GM12878 (cell line): ENCODE data around the gene PIM2. TPM values are rescaled to one million over a fixed set of nuclear protein-coding genes. Genes with fewer than 3 reads are reported as not detected.

Source experiments
- ATAC-seq: fragments of 200-7000 bp; cut with Tn5 transposase; 3 replicates; pipeline ENCODE4 v1.9.1; 2020; ENCODE audit warnings: mild to moderate bottlenecking, moderate library complexity
- BruUV-seq: library from RNA; stranded (reverse); fragments of 400-500 nt; replicated peaks from 2 replicates; lab custom pipeline; 2021; lab: Mats Ljungman, UMichigan
- CTCF ChIA-PET: fragments of 300-600 bp; sonication (Branson Sonifier 250); formaldehyde crosslinking; extraction: SDS; loops from one replicate; lab custom pipeline; 2021; ENCODE audit warnings: inconsistent platforms; lab: Yijun Ruan, JAX
- POLR2A ChIA-PET: fragments of 350-600 bp; formaldehyde crosslinking; extraction: SDS; loops from one replicate; lab custom pipeline; 2021; ENCODE audit warnings: inconsistent platforms; lab: Charles Lee
- RAD21 ChIA-PET: fragments of 300-600 bp; sonication (Branson Sonifier 250); formaldehyde crosslinking; loops from one replicate; lab custom pipeline; 2023; ENCODE audit warnings: antibody characterized with exemption; ENCODE audit not compliant: unreplicated experiment; lab: Charles Lee
- SMC1A ChIA-PET: fragments of 300-600 bp; sonication (Branson Sonifier 250); formaldehyde crosslinking; loops from one replicate; lab custom pipeline; 2023; ENCODE audit not compliant: unreplicated experiment, uncharacterized antibody; lab: Charles Lee
- DNase-seq: peaks from one replicate; pipeline ENCODE4 v3.0.0-alpha.2; 2011; ENCODE audit warnings: low read depth, low spot score
- FAIRE-seq: peaks from 3 replicates; lab custom pipeline; 2011; peaks lifted over from hg19 to GRCh38; lab: Jason Lieb, UNC
- H2AFZ ChIP-seq: 2 replicates; pipeline ENCODE4 v1.6.0; 2011; ENCODE audit warnings: low read depth, low read length, control low read depth; ENCODE audit not compliant: control insufficient read depth
- H3K27ac ChIP-seq: 2 replicates; pipeline ENCODE4 v1.5.1; 2011; ENCODE audit warnings: control low read depth; ENCODE audit not compliant: control insufficient read depth, insufficient read depth
- H3K27me3 ChIP-seq, 2 experiments: replicated peaks in 1 of 2; 2 replicates each; pipeline versions ENCODE4 v1.6.0 to v1.6.1; 2011; ENCODE audit warnings: low read length in 1 of 2; ENCODE audit not compliant: control insufficient read depth in 2 of 2, insufficient read depth in 2 of 2
- H3K36me3 ChIP-seq, 2 experiments: 2 replicates each; pipeline ENCODE4 v1.5.1; 2011; ENCODE audit warnings: low read length in 1 of 2; ENCODE audit not compliant: control insufficient read depth in 2 of 2, insufficient read depth in 2 of 2
- H3K4me1 ChIP-seq: 2 replicates; pipeline ENCODE4 v1.6.1; 2011; ENCODE audit warnings: mild to moderate bottlenecking, low read length, moderate library complexity, mixed read lengths; ENCODE audit not compliant: control insufficient read depth, insufficient read depth
- H3K4me2 ChIP-seq: 2 replicates; pipeline ENCODE4 v1.6.0; 2011; ENCODE audit warnings: control low read depth; ENCODE audit not compliant: control insufficient read depth, insufficient read depth
- H3K4me3 ChIP-seq: fragments of 200-600 bp; sonication (generic); 2 replicates; pipeline ENCODE4 v1.5.1; 2016
- H3K79me2 ChIP-seq: 2 replicates; pipeline ENCODE4 v1.6.0; 2011; ENCODE audit warnings: low read length; ENCODE audit not compliant: control insufficient read depth, insufficient read depth
- H3K9ac ChIP-seq: 2 replicates; pipeline ENCODE4 v1.8.0; 2011; ENCODE audit warnings: low read length, control low read depth, mixed read lengths; ENCODE audit not compliant: control insufficient read depth, insufficient read depth
- H3K9me3 ChIP-seq: replicated peaks from 3 replicates; pipeline ENCODE4 v1.5.1; 2011; ENCODE audit warnings: mild to moderate bottlenecking, low read length; ENCODE audit not compliant: control insufficient read depth, insufficient read depth
- H4K20me1 ChIP-seq: 2 replicates; pipeline ENCODE4 v1.6.0; 2011; ENCODE audit not compliant: control insufficient read depth, insufficient read depth
- E2F4 ChIP-seq: IDR thresholded peaks from 2 replicates; pipeline ENCODE4 v1.6.1; 2012; ENCODE audit warnings: low read depth, low read length, improper control_type of control experiment
- GATAD2B ChIP-seq: fragments of 450-650 bp; conservative IDR thresholded peaks from 2 replicates; pipeline ENCODE4 v1.6.1; 2017; ENCODE audit warnings: low read depth, mild to moderate bottlenecking, moderate library complexity
- IRF4 ChIP-seq: IDR thresholded peaks from 2 replicates; pipeline ENCODE4 v1.6.1; 2011; ENCODE audit warnings: low read depth, low read length
- JUND ChIP-seq: IDR thresholded peaks from 2 replicates; pipeline ENCODE4 v1.6.1; 2012; ENCODE audit warnings: low read depth, mild to moderate bottlenecking, low read length, improper control_type of control experiment, moderate library complexity
- MYB ChIP-seq: fragments of 150-350 bp; IDR thresholded peaks from 2 replicates; pipeline ENCODE4 v1.6.1; 2014; ENCODE audit warnings: mild to moderate bottlenecking, low read depth, low read length, borderline replicate concordance
- PML ChIP-seq: IDR thresholded peaks from 2 replicates; pipeline ENCODE4 v1.6.1; 2012; ENCODE audit warnings: low read length, inconsistent platforms
- SMAD5 ChIP-seq: IDR thresholded peaks from 2 replicates; pipeline ENCODE4 v1.6.1; 2016; ENCODE audit warnings: antibody characterized with exemption, low read depth
- TAF1 ChIP-seq: IDR thresholded peaks from 2 replicates; pipeline ENCODE4 v1.6.1; 2011; ENCODE audit warnings: mild to moderate bottlenecking, low read depth, low read length, borderline replicate concordance
- WGBS: methylation state at CpG from one replicate; pipeline ENCODE4 v1.1.6; 2016; ENCODE audit warnings: low lambda C conversion rate; ENCODE audit not compliant: insufficient replicate concordance, insufficient coverage; ENCODE audit errors: missing lambda C conversion rate; 5-methylcytosine and 5-hydroxymethylcytosine counted together
- in situ Hi-C: fragments of 300-500 bp; cut with MboI; formaldehyde crosslinking; loops from 9 replicates; pipeline ENCODE4 v1.14.3; 2018; ENCODE audit warnings: mixed read lengths
- intact Hi-C: fragments of 100-400 bp; cut with micrococcal nuclease; formaldehyde crosslinking; loops from one replicate; pipeline ENCODE4 v1.14.2; 2022; ENCODE audit not compliant: unreplicated experiment
- polyA plus RNA-seq, 11 experiments: library from polyadenylated mRNA; depleted of rRNA in 4 of 11; unstranded in 6 of 11; stranded (reverse) in 5 of 11; fragments of >200 nt; fragmentation: Nextera tagmentation in 4 of 11; fragmentation: Illumina TruSeq in 1 of 11; extraction: Ambion mirVana in 4 of 11; extraction: Trizol in 1 of 11; gene quantifications; 1 replicate in 1 of 11; 2 replicates in 10 of 11; pipeline versions ENCODE4 v1.2.1 to v1.2.3, GENCODE V29; 2011 to 2016; ENCODE audit warnings: inconsistent platforms in 2 of 11, missing spikeins in 2 of 11, low read depth in 1 of 11
- total RNA-seq, 4 experiments: library from RNA; depleted of rRNA in 3 of 4; stranded (reverse); fragments of >200 nt in 3 of 4; fragmentation: Illumina TruSeq in 1 of 4; extraction: Trizol in 1 of 4; gene quantifications; 2 replicates each; pipeline versions ENCODE4 v1.2.1 to v1.2.3, GENCODE V29; 2013 to 2021
- TF ChIP-seq, protein P1 (sequence below), 3 experiments: IDR thresholded peaks in 2 of 3; conservative IDR thresholded peaks in 1 of 3; 2 replicates each; pipeline ENCODE4 v1.5.1; 2011; ENCODE audit warnings: low read depth in 3 of 3, low read length in 3 of 3, mild to moderate bottlenecking in 3 of 3, control low read depth in 2 of 3, moderate library complexity in 2 of 3, inconsistent platforms in 1 of 3, mixed read lengths in 1 of 3; ENCODE audit not compliant: control insufficient read depth in 2 of 3, insufficient read depth in 1 of 3; ENCODE audit errors: extremely low read depth in 1 of 3

Gene PIM2
- total and polyA plus RNA-seq, 10 of the 15 experiments (the other 5 are each of a cell fraction or from before 2014, with no cell fraction given) = 19.2 to 96.8 (median 32.3) TPM

DNA sequence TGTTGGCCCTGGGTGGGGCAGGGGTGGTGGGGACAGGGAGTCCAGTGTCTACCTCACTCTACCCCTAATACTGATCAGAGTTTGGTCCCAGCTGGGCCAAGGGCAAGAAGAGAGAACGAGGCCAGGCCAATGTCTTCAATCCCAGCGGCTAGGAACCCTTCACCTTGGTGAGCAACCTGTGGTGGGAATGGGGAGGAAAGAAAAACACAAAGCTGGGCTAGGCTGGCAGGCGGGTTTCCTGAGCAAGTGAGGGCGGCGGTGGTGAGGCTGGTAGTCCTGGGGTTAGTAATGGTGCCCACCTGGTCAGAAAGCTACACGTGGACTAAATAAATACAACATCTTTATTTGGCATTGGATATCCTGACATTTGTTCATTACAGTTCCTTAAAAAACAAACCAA lies 15.5 kb downstream of the PIM2 start:
- ChIA-PET SMC1A (interaction anchor here (1.6 kb wide), 1 partner anchor 10 kb away, joined by 3 read pairs; no protein-coding TSS in a partner anchor), CTCF (interaction anchor here (1.5 kb wide), 1 partner anchor 9 kb away, joined by 3 read pairs; the partner anchor contains the start of gene SLC35A2), POLR2A (interaction anchor here (0.6 kb wide), 1 partner anchor 192 kb away, joined by 15 read pairs; no protein-coding TSS in a partner anchor), RAD21 (no interaction called here)
- no peak overlapping the region for H3K9ac ChIP-seq
- 55% methylated on average over 6 of the region's 6 CpGs for WGBS
- H3K4me3 ChIP-seq = no peak overlapping the region
- H3K79me2 ChIP-seq = peaks cover 11% of the 10 kb centered on the region
- no peak overlapping the region for H2AFZ ChIP-seq
- in situ Hi-C loops (no loop called here), intact Hi-C loops (no loop called here)
- H3K9me3 ChIP-seq = no peaks in the 10 kb centered on the region; the same call in 2 of the 3 replicates
- H3K4me2 ChIP-seq = no peak overlapping the region
- H3K36me3 ChIP-seq = peaks cover 0 to 5% of the 10 kb centered on the region in 2 experiments; a peak in 2 of 4 replicates
- no peaks in the 10 kb centered on the region for H3K27me3 ChIP-seq
- DNase-seq (no peak), ATAC-seq (no peak), FAIRE-seq (no peak)
- BruUV-seq = no TSS peak
- H4K20me1 ChIP-seq = no peaks in the 10 kb centered on the region
- TF ChIP-seq, protein P1, sequence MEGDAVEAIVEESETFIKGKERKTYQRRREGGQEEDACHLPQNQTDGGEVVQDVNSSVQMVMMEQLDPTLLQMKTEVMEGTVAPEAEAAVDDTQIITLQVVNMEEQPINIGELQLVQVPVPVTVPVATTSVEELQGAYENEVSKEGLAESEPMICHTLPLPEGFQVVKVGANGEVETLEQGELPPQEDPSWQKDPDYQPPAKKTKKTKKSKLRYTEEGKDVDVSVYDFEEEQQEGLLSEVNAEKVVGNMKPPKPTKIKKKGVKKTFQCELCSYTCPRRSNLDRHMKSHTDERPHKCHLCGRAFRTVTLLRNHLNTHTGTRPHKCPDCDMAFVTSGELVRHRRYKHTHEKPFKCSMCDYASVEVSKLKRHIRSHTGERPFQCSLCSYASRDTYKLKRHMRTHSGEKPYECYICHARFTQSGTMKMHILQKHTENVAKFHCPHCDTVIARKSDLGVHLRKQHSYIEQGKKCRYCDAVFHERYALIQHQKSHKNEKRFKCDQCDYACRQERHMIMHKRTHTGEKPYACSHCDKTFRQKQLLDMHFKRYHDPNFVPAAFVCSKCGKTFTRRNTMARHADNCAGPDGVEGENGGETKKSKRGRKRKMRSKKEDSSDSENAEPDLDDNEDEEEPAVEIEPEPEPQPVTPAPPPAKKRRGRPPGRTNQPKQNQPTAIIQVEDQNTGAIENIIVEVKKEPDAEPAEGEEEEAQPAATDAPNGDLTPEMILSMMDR (IDR thresholded peaks at IDR 0.05 in 2 of 3, conservative IDR thresholded peaks at IDR 0.05 in 1 of 3; ENCODE audit: control insufficient read depth in 2 of 3, extremely low read depth in 1 of 3, insufficient read depth in 1 of 3, low read depth in 3 of 3, low read length in 3 of 3) = no peak
- TF ChIP-seq GATAD2B (no peak), IRF4 (no peak), PML (no peak), MYB (no peak), SMAD5 (no peak), E2F4 (no peak), JUND (no peak), TAF1 (no peak)
- H3K27ac ChIP-seq = no peak overlapping the region
- H3K4me1 ChIP-seq = no peaks in the 10 kb centered on the region
